Thyroid gland (tissue), 4 donors: ENCODE data around the gene UQCC5. TPM values are rescaled to one million over a fixed set of nuclear protein-coding genes. Genes with fewer than 3 reads are reported as not detected.

Experiments used
- DNase-seq, 2 donors: peaks; one replicate each; pipeline ENCODE4 v3.0.0-alpha.2; 2019
- H3K27ac ChIP-seq, 3 donors: fragments of 200-600 bp; sonication (generic); 1 replicate in 2 of 3; 2 replicates in 1 of 3; pipeline ENCODE4 v1.5.1; 2016 to 2019; ENCODE audit warnings: mild to moderate bottlenecking in 1 of 3, moderate library complexity in 1 of 3
- H3K27me3 ChIP-seq: fragments of 200-600 bp; sonication (generic); one replicate; pipeline ENCODE4 v1.5.1; 2019
- H3K36me3 ChIP-seq, 2 donors: fragments of 200-600 bp; sonication (generic); one replicate each; pipeline ENCODE4 v1.5.1; 2016 to 2019
- H3K4me1 ChIP-seq, 2 donors: fragments of 200-600 bp; sonication (generic); one replicate each; pipeline ENCODE4 v1.5.1; 2017 to 2019
- H3K4me3 ChIP-seq, 3 donors: fragments of 200-600 bp; sonication (generic); replicated peaks in 1 of 3; 1 replicate in 2 of 3; 2 replicates in 1 of 3; pipeline ENCODE4 v1.5.1; 2016; ENCODE audit warnings: mild to moderate bottlenecking in 1 of 3
- H3K9me3 ChIP-seq: fragments of 200-600 bp; sonication (generic); one replicate; pipeline ENCODE4 v1.5.1; 2017
- CTCF ChIP-seq, 6 experiments: fragments of 200-600 bp in 3 of 6; fragments of 450-650 bp in 3 of 6; sonication (generic) in 3 of 6; IDR thresholded peaks; one replicate each; pipeline ENCODE4 v1.5.1; 2016 to 2019; ENCODE audit warnings: antibody characterized with exemption in 6 of 6, mild to moderate bottlenecking in 2 of 6, inconsistent platforms in 1 of 6, moderate library complexity in 1 of 6
- POLR2A ChIP-seq, 2 donors: fragments of 450-650 bp; IDR thresholded peaks; one replicate each; pipeline ENCODE4 v1.6.1; 2017; ENCODE audit warnings: antibody characterized with exemption in 2 of 2, mild to moderate bottlenecking in 2 of 2, moderate library complexity in 1 of 2
- WGBS, 2 donors: methylation state at CpG; one replicate each; pipeline ENCODE4 v1.1.5; 2017; 5-methylcytosine and 5-hydroxymethylcytosine counted together
- intact Hi-C: fragments of 100-400 bp; cut with DNase I; formaldehyde crosslinking; loops from one replicate; pipeline ENCODE4 v1.15.1; 2023
- total RNA-seq, 4 donors: library from RNA; depleted of rRNA; stranded (reverse); fragments of >200 nt; gene quantifications; one replicate each; pipeline ENCODE4 v1.2.3, GENCODE V29; 2016

UQCC5 gene
- total RNA-seq, 4 donors from 2014 or later, result 4.8 to 34.3 (median 9.4) TPM

- no peak for DNase-seq
- H3K4me1 ChIP-seq, result peaks cover 11 to 24% of the 10 kb centered on the region in 2 donors
- no peak overlapping the region for H3K4me3 ChIP-seq
- TF ChIP-seq POLR2A (IDR thresholded peaks at IDR 0.05), result no peak
- TF ChIP-seq CTCF (IDR thresholded peaks at IDR 0.05), result no peak
- intact Hi-C loops, result no loop called here
- 89 to 97% methylated on average over 2 of the region's 2 CpGs for WGBS, 2 donors
- H3K27me3 ChIP-seq, result no peaks in the 10 kb centered on the region
- H3K36me3 ChIP-seq, result peaks cover 11 to 12% of the 10 kb centered on the region in 2 donors
- no peak overlapping the region for H3K27ac ChIP-seq
- no peaks in the 10 kb centered on the region for H3K9me3 ChIP-seq
Observed at GRCh38 chr3:52563984-52564383, 27.6 kb downstream of the UQCC5 start.

- peaks cover 7 to 11% of the 10 kb centered on the region in 2 donors for H3K36me3 ChIP-seq
- intact Hi-C loops, result no loop called here
Observed at GRCh38 chr3:52568069-52568468, 31.7 kb downstream of the UQCC5 start.

GRCh38 chr3:52570076-52570475, 33.7 kb downstream of the UQCC5 start:
- intact Hi-C loops, result no loop called here
- TF ChIP-seq POLR2A (IDR thresholded peaks at IDR 0.05) (no peak), CTCF (IDR thresholded peaks at IDR 0.05) (no peak)
- Histone ChIP-seq H3K9me3 (no peaks in the 10 kb centered on the region), H3K27me3 (no peaks in the 10 kb centered on the region), H3K36me3 (peaks cover 0 to 4% of the 10 kb centered on the region in 2 donors), H3K4me3 (no peak overlapping the region), H3K4me1 (no peaks in the 10 kb centered on the region), H3K27ac (no peak overlapping the region)
- 96 to 98% methylated on average over 4 of the region's 4 CpGs for WGBS, 2 donors
- DNase-seq, result no peak

More at GRCh38 chr3:52568069-52568468, 31.7 kb downstream of the UQCC5 start:
- Histone ChIP-seq H3K27ac (no peak overlapping the region), H3K4me1 (no peaks in the 10 kb centered on the region), H3K4me3 (no peak overlapping the region), H3K9me3 (no peaks in the 10 kb centered on the region), H3K27me3 (no peaks in the 10 kb centered on the region)
- DNase-seq, result no peak
- TF ChIP-seq POLR2A (IDR thresholded peaks at IDR 0.05), result no peak
- TF ChIP-seq CTCF (IDR thresholded peaks at IDR 0.05), result no peak
- WGBS, 2 donors, result 97 to 100% methylated on average over 2 of the region's 2 CpGs

- intact Hi-C loops, result no loop called here
- peaks cover 0 to 10% of the 10 kb centered on the region in 2 donors for H3K36me3 ChIP-seq
- TF ChIP-seq CTCF (IDR thresholded peaks at IDR 0.05) (no peak), POLR2A (IDR thresholded peaks at IDR 0.05) (no peak)
- no peaks in the 10 kb centered on the region for H3K4me1 ChIP-seq
- H3K27ac ChIP-seq, result no peak overlapping the region
- no peaks in the 10 kb centered on the region for H3K27me3 ChIP-seq
- no peak overlapping the region for H3K4me3 ChIP-seq
- 85 to 88% methylated on average over 6 of the region's 6 CpGs for WGBS, 2 donors
- H3K9me3 ChIP-seq, result no peaks in the 10 kb centered on the region
- DNase-seq, result no peak
Observed at GRCh38 chr3:52572221-52572620, 35.8 kb downstream of the UQCC5 start.

GRCh38 chr3:52574056-52574965, 37.9 kb downstream of the UQCC5 start:
- no peak for TF ChIP-seq CTCF (IDR thresholded peaks at IDR 0.05)
- TF ChIP-seq POLR2A (IDR thresholded peaks at IDR 0.05), result no peak
- no peaks in the 10 kb centered on the region for H3K9me3 ChIP-seq
- no peak for DNase-seq
- H3K4me1 ChIP-seq, result no peaks in the 10 kb centered on the region
- intact Hi-C loops, result no loop called here
- H3K27ac ChIP-seq, result no peak overlapping the region
- H3K36me3 ChIP-seq, result peaks cover 8 to 22% of the 10 kb centered on the region in 2 donors
- H3K4me3 ChIP-seq, result no peak overlapping the region
- 91 to 93% methylated on average over 6 of the region's 6 CpGs for WGBS, 2 donors
- H3K27me3 ChIP-seq, result no peaks in the 10 kb centered on the region
